Upper lobe of right lung (tissue), 1 donor: Measurements from ENCODE around the gene APBB2. TPM values are rescaled to one million over a fixed set of nuclear protein-coding genes. Genes with fewer than 3 reads are reported as not detected.
"Not testable (repeated sequence)": the region's sequence is repeated elsewhere in the genome, so short reads cannot be mapped to it uniquely, and the experiment has no call there.

Source experiments
- ATAC-seq: fragments of 200-7000 bp; cut with Tn5 transposase; one replicate; pipeline ENCODE4 v1.9.1; 2020; ENCODE audit warnings: mild to moderate bottlenecking, moderate library complexity
- DNase-seq: peaks from one replicate; pipeline ENCODE4 v3.0.0-alpha.2; 2020
- H3K27ac ChIP-seq: fragments of 200-600 bp; one replicate; pipeline ENCODE4 v1.8.0; 2022
- H3K27me3 ChIP-seq: fragments of 200-600 bp; one replicate; pipeline ENCODE4 v1.8.0; 2022; ENCODE audit warnings: mild to moderate bottlenecking
- H3K36me3 ChIP-seq: fragments of 200-600 bp; one replicate; pipeline ENCODE4 v1.8.0; 2022
- H3K4me1 ChIP-seq: fragments of 200-600 bp; one replicate; pipeline ENCODE4 v1.8.0; 2022
- H3K4me3 ChIP-seq: fragments of 200-600 bp; one replicate; pipeline ENCODE4 v1.8.0; 2022; ENCODE audit warnings: mild to moderate bottlenecking
- H3K9me3 ChIP-seq: fragments of 200-600 bp; one replicate; pipeline ENCODE4 v1.8.0; 2022
- CTCF ChIP-seq: fragments of 200-600 bp; IDR thresholded peaks from one replicate; pipeline ENCODE4 v1.8.0; 2022; ENCODE audit warnings: antibody characterized with exemption
- intact Hi-C: fragments of 100-400 bp; cut with DNase I; formaldehyde crosslinking; loops from one replicate; pipeline ENCODE4 v1.11.0; 2022
- total RNA-seq: library from RNA; stranded (reverse); fragmentation: NEBNext Ultra II Directional; extraction: Animal tissue kit (Norgen Biotek cat#: 25700); gene quantifications from one replicate; pipeline ENCODE4 v1.2.1, GENCODE V29; 2021
- donor health status: DM: no; HTN: yes; CAD: no; lungs with severe emphysema.

The APBB2 gene
- total RNA-seq, 1 donor from 2014 or later, result 88.2 TPM

- no peak overlapping the region for H3K27ac ChIP-seq
- H3K4me1 ChIP-seq, result peaks cover 7% of the 10 kb centered on the region
- no peaks in the 10 kb centered on the region for H3K9me3 ChIP-seq
- no peaks in the 10 kb centered on the region for H3K36me3 ChIP-seq
- ATAC-seq, result no peak
- TF ChIP-seq CTCF, result no peak
- no peaks in the 10 kb centered on the region for H3K27me3 ChIP-seq
- H3K4me3 ChIP-seq, result no peak overlapping the region
- no peak for DNase-seq
- intact Hi-C loops, result no loop called here
Observed at GRCh38 chr4:40909363-40909876, 304.9 kb downstream of the APBB2 start.

- no peaks in the 10 kb centered on the region for H3K27me3 ChIP-seq
- peak; percentile 96 for TF ChIP-seq CTCF
- DNase-seq, result peak; percentile 83
- intact Hi-C loops, result no loop called here
- peaks cover 7% of the 10 kb centered on the region for H3K4me1 ChIP-seq
- H3K36me3 ChIP-seq, result no peaks in the 10 kb centered on the region
- peak; percentile 96 for ATAC-seq
- H3K27ac ChIP-seq, result no peak overlapping the region
- no peak overlapping the region for H3K4me3 ChIP-seq
- H3K9me3 ChIP-seq, result no peaks in the 10 kb centered on the region
Observed at GRCh38 chr4:40908702-40909362, 305.5 kb downstream of the APBB2 start.

GRCh38 chr4:40908297-40908696 lies 306.0 kb downstream of the APBB2 start:
- DNase-seq, result peak; percentile 78
- H3K4me3 ChIP-seq, result no peak overlapping the region
- peaks cover 7% of the 10 kb centered on the region for H3K4me1 ChIP-seq
- intact Hi-C loops, result no loop called here
- no peak for TF ChIP-seq CTCF
- no peak overlapping the region for H3K27ac ChIP-seq
- H3K36me3 ChIP-seq, result no peaks in the 10 kb centered on the region
- H3K9me3 ChIP-seq, result no peaks in the 10 kb centered on the region
- H3K27me3 ChIP-seq, result no peaks in the 10 kb centered on the region
- ATAC-seq, result peak; percentile 89

- no peak for ATAC-seq
- H3K4me1 ChIP-seq, result peaks cover 7% of the 10 kb centered on the region
- no peaks in the 10 kb centered on the region for H3K27me3 ChIP-seq
Observed at GRCh38 chr4:40905414-40905813, 308.9 kb downstream of the APBB2 start.

GRCh38 chr4:40900531-40900930 lies 313.8 kb downstream of the APBB2 start:
- H3K36me3 ChIP-seq, DNase-seq, H3K4me3 ChIP-seq, ATAC-seq, H3K27me3 ChIP-seq, H3K4me1 ChIP-seq, H3K27ac ChIP-seq, H3K9me3 ChIP-seq, intact Hi-C loops: not testable (repeated sequence)

More at GRCh38 chr4:40905414-40905813, 308.9 kb downstream of the APBB2 start:
- no peaks in the 10 kb centered on the region for H3K36me3 ChIP-seq
- H3K4me3 ChIP-seq, result no peak overlapping the region
- no peak for TF ChIP-seq CTCF
- DNase-seq, result no peak
- intact Hi-C loops, result no loop called here
- H3K9me3 ChIP-seq, result no peaks in the 10 kb centered on the region
- no peak overlapping the region for H3K27ac ChIP-seq

- Histone ChIP-seq H3K9me3 (no peaks in the 10 kb centered on the region), H3K27ac (no peak overlapping the region), H3K4me3 (no peak overlapping the region), H3K36me3 (peaks cover 6% of the 10 kb centered on the region), H3K27me3 (no peaks in the 10 kb centered on the region), H3K4me1 (no peaks in the 10 kb centered on the region)
- intact Hi-C loops, result no loop called here
- TF ChIP-seq CTCF, result peak; percentile 88
- peak; percentile 92 for ATAC-seq
- peak; percentile 85 for DNase-seq
Observed at GRCh38 chr4:40897557-40898203, 316.7 kb downstream of the APBB2 start.
